Measurements from ENCODE around the gene KHDRBS1.
"Not testable (repeated sequence)": the region's sequence is repeated elsewhere in the genome, so short reads cannot be mapped to it uniquely, and the experiment has no call there.

The KHDRBS1 gene

GRCh38 chr1:32073299-32074229, 59.9 kb downstream of the KHDRBS1 start:
- TF ChIP-seq, protein P1, sequence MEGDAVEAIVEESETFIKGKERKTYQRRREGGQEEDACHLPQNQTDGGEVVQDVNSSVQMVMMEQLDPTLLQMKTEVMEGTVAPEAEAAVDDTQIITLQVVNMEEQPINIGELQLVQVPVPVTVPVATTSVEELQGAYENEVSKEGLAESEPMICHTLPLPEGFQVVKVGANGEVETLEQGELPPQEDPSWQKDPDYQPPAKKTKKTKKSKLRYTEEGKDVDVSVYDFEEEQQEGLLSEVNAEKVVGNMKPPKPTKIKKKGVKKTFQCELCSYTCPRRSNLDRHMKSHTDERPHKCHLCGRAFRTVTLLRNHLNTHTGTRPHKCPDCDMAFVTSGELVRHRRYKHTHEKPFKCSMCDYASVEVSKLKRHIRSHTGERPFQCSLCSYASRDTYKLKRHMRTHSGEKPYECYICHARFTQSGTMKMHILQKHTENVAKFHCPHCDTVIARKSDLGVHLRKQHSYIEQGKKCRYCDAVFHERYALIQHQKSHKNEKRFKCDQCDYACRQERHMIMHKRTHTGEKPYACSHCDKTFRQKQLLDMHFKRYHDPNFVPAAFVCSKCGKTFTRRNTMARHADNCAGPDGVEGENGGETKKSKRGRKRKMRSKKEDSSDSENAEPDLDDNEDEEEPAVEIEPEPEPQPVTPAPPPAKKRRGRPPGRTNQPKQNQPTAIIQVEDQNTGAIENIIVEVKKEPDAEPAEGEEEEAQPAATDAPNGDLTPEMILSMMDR (conservative IDR thresholded peaks at IDR 0.05; ENCODE audit: low read depth, low read length) = peak; percentile 31
- no peak for DNase-seq (ENCODE audit: low read depth)

DNA sequence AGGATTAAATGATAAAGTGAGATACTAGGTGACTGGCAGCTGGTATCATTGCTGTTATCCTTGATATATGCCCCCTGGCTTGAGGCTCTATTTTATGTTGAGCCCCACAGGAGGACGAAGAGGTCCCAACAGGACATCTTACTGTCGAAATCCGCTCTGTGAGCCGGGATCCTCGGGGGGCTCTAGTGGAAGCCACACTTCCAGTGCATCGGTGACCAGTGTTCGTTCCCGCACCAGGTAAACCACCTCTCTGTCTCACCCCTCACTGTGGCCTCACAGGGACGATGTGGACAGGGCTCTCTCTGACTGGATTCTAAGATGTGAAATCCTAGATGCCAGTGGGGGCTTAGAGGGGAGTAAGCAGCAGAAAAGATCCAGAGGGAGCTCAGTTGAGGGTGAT, 61.2 kb downstream of the KHDRBS1 start:
- TF ChIP-seq, protein P1 (conservative IDR thresholded peaks at IDR 0.05; ENCODE audit: low read depth, low read length) = no peak
- no peak for DNase-seq (ENCODE audit: low read depth)
- no peak overlapping the region for H3K4me3 ChIP-seq (ENCODE audit: low read length)

More at GRCh38 chr1:32073299-32074229, 59.9 kb downstream of the KHDRBS1 start:
- H3K4me3 ChIP-seq (ENCODE audit: low read length) = peak overlapping the region; percentile 64

- TF ChIP-seq, protein P1 (conservative IDR thresholded peaks at IDR 0.05; ENCODE audit: low read depth, low read length) = no peak
- no peak for DNase-seq (ENCODE audit: low read depth)
- H3K4me3 ChIP-seq (ENCODE audit: low read length) = no peak overlapping the region
Measured at GRCh38 chr1:32077451-32077850, 63.8 kb downstream of the KHDRBS1 start.

- H3K4me3 ChIP-seq (ENCODE audit: low read length) = no peak overlapping the region
- no peak for DNase-seq (ENCODE audit: low read depth)
- TF ChIP-seq, protein P1 (conservative IDR thresholded peaks at IDR 0.05; ENCODE audit: low read depth, low read length) = no peak
Measured at GRCh38 chr1:32082022-32082421, 68.4 kb downstream of the KHDRBS1 start.

DNA sequence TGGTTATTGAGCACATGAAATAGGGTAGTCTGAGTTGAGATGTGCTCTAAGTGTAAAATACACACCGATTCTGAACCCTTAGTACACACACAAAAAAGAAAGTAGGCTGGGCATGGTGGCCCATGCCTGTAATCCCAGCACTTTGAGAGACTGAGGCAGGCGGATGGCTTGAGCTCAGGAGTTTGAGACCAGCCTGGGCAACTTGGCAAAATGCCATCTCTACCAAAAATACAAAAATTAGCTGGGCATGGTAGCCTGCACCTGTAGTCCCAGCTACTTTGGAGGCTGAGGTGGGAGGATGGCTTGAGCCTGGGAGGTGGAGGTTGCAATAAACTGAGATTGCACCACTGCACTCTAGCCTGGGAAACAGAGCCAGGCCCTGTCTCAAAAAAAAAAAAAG, 72.7 kb downstream of the KHDRBS1 start:
- not testable (repeated sequence) for DNase-seq (ENCODE audit: low read depth); H3K4me3 ChIP-seq (ENCODE audit: low read length)

DNA sequence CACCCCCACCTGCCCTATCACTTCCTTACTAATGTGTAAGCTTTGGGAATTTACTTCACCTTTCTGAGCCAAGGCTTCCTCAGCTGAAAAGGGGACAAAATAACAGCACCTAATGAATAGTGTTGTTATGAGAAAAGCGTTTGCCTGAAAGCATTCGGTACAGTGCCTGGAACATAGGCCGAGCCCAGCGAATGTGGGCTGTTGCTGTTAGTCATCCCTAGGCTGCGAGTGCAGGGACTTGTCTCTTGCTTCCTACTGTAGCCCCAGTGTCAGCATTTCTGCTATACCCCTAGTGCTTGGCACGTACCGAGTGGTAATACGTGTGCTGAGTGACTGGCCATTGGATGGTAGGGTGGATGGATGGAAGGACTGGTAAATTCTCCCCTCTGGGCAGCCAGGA, 77.5 kb downstream of the KHDRBS1 start:
- H3K4me3 ChIP-seq (ENCODE audit: low read length) = no peak overlapping the region
- no peak for DNase-seq (ENCODE audit: low read depth)
- TF ChIP-seq, protein P1 (conservative IDR thresholded peaks at IDR 0.05; ENCODE audit: low read depth, low read length) = no peak

- DNase-seq (ENCODE audit: low read depth) = no peak
- H3K4me3 ChIP-seq (ENCODE audit: low read length) = no peak overlapping the region
- TF ChIP-seq, protein P1 (conservative IDR thresholded peaks at IDR 0.05; ENCODE audit: low read depth, low read length) = no peak
Measured at GRCh38 chr1:32091591-32091990, 77.9 kb downstream of the KHDRBS1 start.
